GM10847 (cell line): Measurements from ENCODE around the gene USB1.

ENCODE experiments used
- POLR2A ChIP-seq: IDR thresholded peaks from 2 replicates; pipeline ENCODE4 v1.6.1; 2011; ENCODE audit not compliant: insufficient read length; ENCODE audit errors: extremely low read depth

Gene USB1

GRCh38 chr16:58028541-58029070, 27.4 kb downstream of the USB1 start:
- TF ChIP-seq POLR2A = no peak

- TF ChIP-seq POLR2A = no peak
These were observed 28.2 kb downstream of the USB1 start for GRCh38 chr16:58029410-58029809.

- no peak for TF ChIP-seq POLR2A
These were observed 29.1 kb downstream of the USB1 start for GRCh38 chr16:58030136-58030840.

- TF ChIP-seq POLR2A = no peak
These were observed 30.0 kb downstream of the USB1 start for GRCh38 chr16:58031016-58031800.

GRCh38 chr16:58032710-58033293, 31.6 kb downstream of the USB1 start:
- TF ChIP-seq POLR2A = no peak

- TF ChIP-seq POLR2A = no peak
These were observed 33.0 kb downstream of the USB1 start for GRCh38 chr16:58034128-58034685.

GRCh38 chr16:58034774-58035173, 33.6 kb downstream of the USB1 start:
- no peak for TF ChIP-seq POLR2A

GRCh38 chr16:58035356-58036170, 34.4 kb downstream of the USB1 start:
- no peak for TF ChIP-seq POLR2A

- no peak for TF ChIP-seq POLR2A
These were observed 35.7 kb downstream of the USB1 start for GRCh38 chr16:58036943-58037342.

- no peak for TF ChIP-seq POLR2A
These were observed 36.3 kb downstream of the USB1 start for GRCh38 chr16:58037365-58038057.

- no peak for TF ChIP-seq POLR2A
These were observed 37.0 kb downstream of the USB1 start for GRCh38 chr16:58038219-58038641.

- no peak for TF ChIP-seq POLR2A
These were observed 38.8 kb downstream of the USB1 start for GRCh38 chr16:58039829-58040495.

- TF ChIP-seq POLR2A = no peak
These were observed 39.3 kb downstream of the USB1 start for GRCh38 chr16:58040496-58040846.
